NK-92 (cell line): ENCODE measurements around the gene EML2.
"Not testable (repeated sequence)": the region's sequence is repeated elsewhere in the genome, so short reads cannot be mapped to it uniquely, and the experiment has no call there.

Source experiments
- DNase-seq: peaks from one replicate; lab custom pipeline; 2025; ENCODE audit not compliant: unreplicated experiment; lab: John Stamatoyannopoulos, UW

The EML2 gene

GRCh38 chr19:45616704-45617017, 22.5 kb downstream of the EML2 start:
- no peak for DNase-seq

- DNase-seq = no peak
Measured at GRCh38 chr19:45615795-45616703, 23.1 kb downstream of the EML2 start.

- DNase-seq = not testable (repeated sequence)
Measured at GRCh38 chr19:45615056-45615455, 24.1 kb downstream of the EML2 start.

- no peak for DNase-seq
Measured at GRCh38 chr19:45613926-45614725, 25.1 kb downstream of the EML2 start.

GRCh38 chr19:45608948-45609347, 30.2 kb downstream of the EML2 start:
- DNase-seq = no peak

- DNase-seq = no peak
Measured at GRCh38 chr19:45607071-45608029, 31.8 kb downstream of the EML2 start.

- DNase-seq = no peak
Measured at GRCh38 chr19:45601524-45602374, 37.4 kb downstream of the EML2 start, which contains the start of gene GPR4. Gene GPR4 (minus strand): TSS chr19:45602212. CDS start chr19:45591866, 10,346 bp downstream.

GRCh38 chr19:45601115-45601514, 38.1 kb downstream of the EML2 start:
- no peak for DNase-seq

- DNase-seq = no peak
Measured at GRCh38 chr19:45600340-45600885, 38.8 kb downstream of the EML2 start.

- DNase-seq = no peak
Measured at GRCh38 chr19:45599286-45599685, 39.9 kb downstream of the EML2 start.

- no peak for DNase-seq
Measured at GRCh38 chr19:45598267-45599001, 40.8 kb downstream of the EML2 start.

- no peak for DNase-seq
Measured at GRCh38 chr19:45597425-45598111, 41.6 kb downstream of the EML2 start.

- no peak for DNase-seq
Measured at GRCh38 chr19:45595814-45596213, 43.4 kb downstream of the EML2 start.

GRCh38 chr19:45593520-45593919, 45.7 kb downstream of the EML2 start:
- no peak for DNase-seq

GRCh38 chr19:45592366-45592765, 46.8 kb downstream of the EML2 start:
- DNase-seq = no peak

GRCh38 chr19:45591638-45592005, 47.6 kb downstream of the EML2 start:
- DNase-seq = no peak

GRCh38 chr19:45591004-45591637, 48.1 kb downstream of the EML2 start:
- DNase-seq = no peak
